Pancreas (tissue), 10 donors: ENCODE data around the gene ATF7IP2. TPM values are rescaled to one million over a fixed set of nuclear protein-coding genes. Genes with fewer than 3 reads are reported as not detected.
A peak's percentile ranks its signal among the peaks of the same experiment; 100 is the strongest.
"Not testable (repeated sequence)": the region's sequence is repeated elsewhere in the genome, so short reads cannot be mapped to it uniquely, and the experiment has no call there.

Experiments used
- ATAC-seq, 4 donors: fragments of 200-7000 bp; cut with Tn5 transposase; one replicate each; pipeline versions ENCODE4 v1.8.0 to v1.9.1; 2020; ENCODE audit warnings: mild to moderate bottlenecking in 4 of 4, moderate library complexity in 4 of 4
- DNase-seq, 6 donors: peaks; one replicate each; pipeline ENCODE4 v3.0.0-alpha.2; 2020
- FAIRE-seq: peaks from 2 replicates; lab custom pipeline; 2012; peaks lifted over from hg19 to GRCh38; lab: Jason Lieb, UNC
- H3K27ac ChIP-seq, 4 donors: fragments of 200-600 bp; sonication (generic); 1 replicate in 3 of 4; 2 replicates in 1 of 4; pipeline versions ENCODE4 v1.5.0 to v1.8.0; 2020
- H3K27me3 ChIP-seq, 4 donors: fragments of 200-600 bp; one replicate each; pipeline ENCODE4 v1.8.0; 2021
- H3K36me3 ChIP-seq, 3 donors: fragments of 200-600 bp; sonication (generic) in 1 of 3; one replicate each; pipeline versions ENCODE4 v1.5.0 to v1.8.0; 2020 to 2021
- H3K4me1 ChIP-seq, 3 donors: fragments of 200-600 bp; one replicate each; pipeline ENCODE4 v1.8.0; 2021
- H3K4me3 ChIP-seq, 4 donors: fragments of 200-600 bp; sonication (generic) in 2 of 4; one replicate each; pipeline versions ENCODE4 v1.5.0 to v1.8.0; 2020 to 2021
- H3K9me3 ChIP-seq, 4 donors: fragments of 200-600 bp; one replicate each; pipeline ENCODE4 v1.8.0; 2021
- CTCF ChIP-seq, 4 donors: fragments of 200-600 bp; sonication (generic) in 3 of 4; IDR thresholded peaks; one replicate each; pipeline versions ENCODE4 v1.5.0 to v1.8.0; 2021; ENCODE audit warnings: antibody characterized with exemption in 4 of 4
- WGBS, 2 donors: extraction: QIAGEN DNeasy Blood & Tissue Kit; methylation state at CpG; one replicate each; pipeline ENCODE4 v1.1.7; 2013; 5-methylcytosine and 5-hydroxymethylcytosine counted together
- intact Hi-C, 3 donors: fragments of 100-400 bp; cut with DNase I; formaldehyde crosslinking; loops; one replicate each; pipeline versions ENCODE4 v1.11.1 to v1.14.2; 2022
- polyA plus RNA-seq, 2 donors: library from polyadenylated mRNA; stranded (reverse); fragments of 200-250 nt; gene quantifications; one replicate each; pipeline ENCODE4 v1.2.3, GENCODE V29; 2013
- total RNA-seq, 6 donors: library from RNA; stranded (reverse); fragmentation: NEBNext Ultra II Directional in 4 of 6; extraction: Animal tissue kit (Norgen Biotek cat#: 25700) in 4 of 6; gene quantifications; one replicate each; pipeline versions ENCODE4 v1.2.1 to v1.2.4, GENCODE V29; 2021 to 2023
- donor health status: healthy with polysubstance abuse.
- donor health status: DM: no; HTN: no; CAD: no; lungs with moderate emphysema.
- donor health status: DM: no; HTN: no; CAD: no.
- donor health status: control.
- donor health status: control.
- donor health status: Bipolar disorder and iron deficiency.
- donor health status: DM: yes; HTN: yes; CAD: no.
- donor health status: DM: no; HTN: no; CAD: no.
- donor health status: DM: no; HTN: no; CAD: no.
- donor health status: DM: yes; HTN: yes; CAD: no.

Gene ATF7IP2
- total and polyA plus RNA-seq, 8 donors: 11.0 to 37.4 (median 16.6) TPM

DNA sequence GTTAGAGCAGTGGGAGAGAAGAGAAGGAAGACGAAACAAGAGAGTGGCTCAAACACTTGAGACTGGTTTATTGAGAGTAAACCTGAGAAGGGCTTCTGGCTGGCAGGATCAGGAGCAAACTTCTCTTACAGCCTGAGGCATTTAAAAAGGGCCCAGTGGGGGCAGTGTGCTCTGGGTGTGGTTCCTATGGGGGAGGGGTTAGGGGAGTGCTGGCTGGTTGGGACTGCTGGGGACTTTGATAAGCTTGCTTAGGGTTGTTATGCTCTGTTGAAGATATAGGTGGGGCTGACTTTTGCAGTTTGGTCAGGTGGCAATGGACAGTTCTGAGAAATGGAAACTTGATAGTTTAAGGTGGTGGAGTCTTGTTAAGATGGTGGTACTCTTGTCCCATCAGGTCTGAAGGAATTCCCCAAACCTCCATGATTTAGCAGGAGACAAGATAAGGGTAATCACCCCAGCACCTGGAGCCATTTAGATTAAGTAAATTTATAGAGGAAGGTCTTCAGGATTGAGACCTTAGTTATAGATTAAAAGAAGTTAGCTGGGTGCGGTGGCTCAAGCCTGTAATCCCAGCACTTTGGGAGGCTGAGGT is 115.3 kb downstream of the ATF7IP2 start:
- Histone ChIP-seq H3K36me3 (no peaks in the 10 kb centered on the region), H3K4me3 (no peak overlapping the region), H3K27ac (no peak overlapping the region), H3K9me3 (no peaks in the 10 kb centered on the region), H3K4me1 (no peaks in the 10 kb centered on the region), H3K27me3 (no peaks in the 10 kb centered on the region)
- DNase-seq: no peak
- intact Hi-C loops: loop anchor here in 1 of 3 donors (10.0 kb wide), 1 partner anchor 186 kb away; no protein-coding TSS in a partner anchor
- ATAC-seq: no peak
- FAIRE-seq: no peak
- WGBS, 2 donors: 86 to 95% methylated on average over 2 of the region's 2 CpGs
- TF ChIP-seq CTCF (IDR thresholded peaks at IDR 0.05): no peak

DNA sequence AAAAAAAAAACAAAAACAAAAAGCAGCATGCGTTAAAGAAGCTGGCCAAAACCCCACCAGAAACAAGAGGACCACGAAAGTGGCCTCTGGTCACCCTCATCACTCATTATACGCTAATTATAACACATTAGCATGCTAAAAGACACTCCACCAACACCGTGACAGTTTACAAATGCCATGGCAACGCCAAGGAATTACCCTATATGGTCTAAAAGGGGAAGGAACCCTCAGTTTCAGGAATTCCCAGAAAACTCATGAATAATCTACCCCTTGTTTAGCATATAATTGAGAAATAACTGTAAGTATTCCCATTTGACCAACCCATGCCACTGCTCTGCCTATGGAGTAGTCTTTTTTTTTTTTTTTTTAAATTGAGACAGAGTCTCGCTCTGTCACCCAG is 116.9 kb downstream of the ATF7IP2 start:
- no peaks in the 10 kb centered on the region for H3K9me3 ChIP-seq
- no peaks in the 10 kb centered on the region for H3K4me1 ChIP-seq
- no peaks in the 10 kb centered on the region for H3K27me3 ChIP-seq
- no peaks in the 10 kb centered on the region for H3K36me3 ChIP-seq
- no peak for TF ChIP-seq CTCF (IDR thresholded peaks at IDR 0.05)
- FAIRE-seq (no peak), ATAC-seq (no peak), DNase-seq (no peak)
- intact Hi-C loops: loop anchor here in 1 of 3 donors (10.0 kb wide), 1 partner anchor 188 kb away; no protein-coding TSS in a partner anchor
- no peak overlapping the region for H3K27ac ChIP-seq
- no peak overlapping the region for H3K4me3 ChIP-seq
- 91 to 92% methylated on average over 6 of the region's 6 CpGs for WGBS, 2 donors

DNA sequence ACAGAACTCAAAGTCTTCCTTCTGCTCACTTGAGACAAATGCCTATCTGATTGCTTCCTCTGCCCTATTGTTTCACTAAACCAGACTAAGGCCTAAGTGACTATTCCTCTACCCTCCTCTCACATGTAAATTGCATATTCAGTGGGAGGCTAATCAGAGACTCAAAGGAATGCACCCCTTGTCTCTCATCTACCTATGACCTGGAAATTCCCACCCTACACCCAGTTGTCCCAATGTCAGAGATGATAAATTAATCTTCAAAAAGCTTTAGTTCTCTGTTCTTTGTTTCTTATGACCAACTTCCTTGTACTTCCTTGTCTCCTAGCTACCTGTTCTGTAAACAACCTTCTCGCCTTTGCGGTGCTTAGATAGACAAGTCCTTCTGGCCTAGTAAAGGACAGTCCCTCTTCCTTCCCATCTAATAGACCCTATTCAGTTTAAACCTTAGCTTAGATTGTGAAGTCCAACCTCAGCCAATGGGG is 118.6 kb downstream of the ATF7IP2 start:
- H3K9me3 ChIP-seq: no peaks in the 10 kb centered on the region
- H3K36me3 ChIP-seq: no peaks in the 10 kb centered on the region
- H3K4me1 ChIP-seq: no peaks in the 10 kb centered on the region
- DNase-seq (no peak), ATAC-seq (peak in 3 of 4 donors; percentile 40 to 73 (median 54)), FAIRE-seq (no peak)
- WGBS, 2 donors: 29 to 44% methylated on average over 2 of the region's 2 CpGs
- H3K27me3 ChIP-seq: no peaks in the 10 kb centered on the region
- no peak for TF ChIP-seq CTCF (IDR thresholded peaks at IDR 0.05)
- no peak overlapping the region for H3K4me3 ChIP-seq
- H3K27ac ChIP-seq: peak overlapping the region in 1 of 4 donors; percentile 33
- intact Hi-C loops: loop anchor here in 1 of 3 donors (10.0 kb wide), 1 partner anchor 190 kb away; no protein-coding TSS in a partner anchor

DNA sequence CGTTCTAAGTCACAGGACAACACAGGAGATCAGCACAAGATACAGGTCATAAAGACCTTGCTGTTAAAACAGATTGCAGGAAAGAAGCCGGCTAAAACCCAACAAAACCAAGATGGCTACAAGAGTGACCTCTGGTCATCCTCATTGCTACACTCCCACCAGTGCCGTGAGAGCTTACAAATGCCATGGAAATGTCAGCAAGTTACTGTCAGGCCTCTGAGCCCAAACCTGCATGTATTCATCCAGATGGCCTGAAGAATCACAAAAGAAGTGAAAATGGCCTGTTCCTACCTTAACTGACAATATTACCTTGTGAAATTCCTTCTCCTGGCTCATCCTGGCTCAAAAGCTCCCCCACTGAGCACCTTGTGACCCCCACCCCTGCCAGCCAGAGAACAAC is 119.4 kb downstream of the ATF7IP2 start:
- H3K4me3 ChIP-seq, ATAC-seq, H3K27ac ChIP-seq, FAIRE-seq, H3K9me3 ChIP-seq, DNase-seq, H3K27me3 ChIP-seq, H3K4me1 ChIP-seq, H3K36me3 ChIP-seq: not testable (repeated sequence)
- WGBS, 2 donors: 80% methylated on average over 3 of the region's 3 CpGs
- intact Hi-C loops: loop anchor here in 2 of 3 donors (5.0 to 10.0 kb wide), 2 partner anchors 188 to 190 kb away; no protein-coding TSS in a partner anchor

DNA sequence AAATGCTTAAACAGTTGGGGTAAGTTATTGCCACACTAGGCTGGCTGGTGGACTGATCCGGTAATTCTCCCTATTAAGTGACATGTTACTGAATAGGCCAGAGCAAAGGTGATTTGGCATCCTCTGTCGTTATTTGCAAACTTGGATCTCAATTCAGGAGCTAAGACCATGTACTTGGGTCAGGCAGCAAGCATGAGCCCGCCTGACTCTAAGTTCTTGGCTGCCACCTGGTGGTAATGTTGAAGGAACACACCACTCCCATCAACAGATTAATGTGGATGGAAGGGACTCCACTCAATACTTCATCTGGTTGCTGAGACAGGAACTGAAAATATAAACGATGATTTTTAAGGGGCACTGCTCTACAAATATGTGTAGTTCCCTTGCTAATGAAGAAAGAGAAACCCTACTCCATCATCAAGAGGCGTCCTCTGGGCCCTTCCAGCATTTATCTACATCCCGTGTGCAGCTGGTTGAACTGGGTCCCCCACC is 123.7 kb downstream of the ATF7IP2 start:
- Histone ChIP-seq H3K36me3 (no peaks in the 10 kb centered on the region), H3K4me3 (no peak overlapping the region), H3K9me3 (no peaks in the 10 kb centered on the region), H3K27me3 (no peaks in the 10 kb centered on the region), H3K27ac (no peak overlapping the region), H3K4me1 (peaks cover 0 to 8% (median 6%) of the 10 kb centered on the region in 3 donors)
- ATAC-seq (peak; percentile 91 to 97 (median 96)), DNase-seq (peak in 4 of 6 donors; percentile 46 to 78 (median 66)), FAIRE-seq (peak; percentile 17)
- 18 to 20% methylated on average over 6 of the region's 6 CpGs for WGBS, 2 donors
- TF ChIP-seq CTCF (IDR thresholded peaks at IDR 0.05): peak; percentile 55 to 71 (median 64)
- intact Hi-C loops: loop anchor here in 2 of 3 donors (5.0 to 10.0 kb wide), 4 partner anchors 192 to 257 kb away; no protein-coding TSS in a partner anchor
